ENCODE data around the gene UGGT1. TPM values are rescaled to one million over a fixed set of nuclear protein-coding genes. Genes with fewer than 3 reads are reported as not detected.

UGGT1 gene
- total RNA-seq, 1 experiment from 2014 or later, result 55.9 TPM

DNA sequence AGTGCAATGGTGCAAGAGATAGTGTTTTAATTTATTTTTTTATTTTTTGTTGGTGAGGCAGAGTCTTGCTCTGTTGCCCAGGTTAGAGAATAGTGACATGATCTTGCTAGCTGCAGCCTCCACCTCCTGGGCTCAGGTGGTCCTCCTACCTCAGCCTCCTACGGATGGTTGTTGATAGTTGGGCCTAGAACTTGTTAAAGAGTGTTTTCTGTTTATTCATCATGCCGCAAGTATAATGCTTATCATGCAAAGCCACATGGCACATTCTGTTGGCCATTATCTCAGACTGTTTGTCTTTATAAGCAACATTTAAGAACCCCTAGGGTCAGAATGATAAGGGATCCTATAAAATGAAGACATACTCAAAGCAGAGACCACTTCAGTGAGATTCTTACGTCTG is 1.7 kb downstream of the UGGT1 start:
- H3K9me3 Mint-ChIP-seq, result no peaks in the 10 kb centered on the region
- H3K4ac ChIP-seq (ENCODE audit: low read depth, low read length), result no peak overlapping the region
- H2BK20ac ChIP-seq (ENCODE audit: low read depth, low read length, poor library complexity, severe bottlenecking), result no peak overlapping the region
- no peaks in the 10 kb centered on the region for H3K9me3 ChIP-seq (ENCODE audit: control insufficient read depth, low read depth, low read length)
- no peak overlapping the region for H3T11ph ChIP-seq (ENCODE audit: low read length)
- H4K5ac ChIP-seq (ENCODE audit: insufficient read length, low read depth, low read length), result no peak overlapping the region
- no peak overlapping the region for H3K18ac ChIP-seq (ENCODE audit: insufficient read length, low read depth, low read length)
- H3K23me2 ChIP-seq (ENCODE audit: insufficient read length, low read depth, low read length, poor library complexity, severe bottlenecking), result peaks cover 5% of the 10 kb centered on the region
- no peak overlapping the region for H2BK120ac ChIP-seq (ENCODE audit: low read depth, low read length, poor library complexity, severe bottlenecking)
- H4K8ac ChIP-seq (replicated peaks; ENCODE audit: insufficient read length, low read depth, low read length), result no peak overlapping the region
- H3K4me1 Mint-ChIP-seq, result peaks cover 2 to 17% of the 10 kb centered on the region in 2 experiments; a peak in 3 of 4 replicates
- no peak overlapping the region for H3K27ac Mint-ChIP-seq
- H3K4me3 Mint-ChIP-seq, result peak overlapping the region; percentile 45 to 89; a peak in 2 of 5 replicates
- H4K20me1 ChIP-seq (ENCODE audit: control insufficient read depth, insufficient read depth, insufficient read length), result no peaks in the 10 kb centered on the region
- H2BK12ac ChIP-seq (ENCODE audit: insufficient read length, low read depth, low read length), result no peak overlapping the region
- peaks cover 0 to 6% (median 3%) of the 10 kb centered on the region in 3 experiments; a peak in 1 of 7 replicates for H3K36me3 Mint-ChIP-seq (ENCODE audit: insufficient read depth in 1 of 3, low read depth in 3 of 3)
- H4K91ac ChIP-seq (ENCODE audit: insufficient read length, low read depth, low read length), result no peak overlapping the region
- H3K27me3 ChIP-seq (ENCODE audit: insufficient read depth, low read length), result no peaks in the 10 kb centered on the region
- 0 out of 2 replicates have a peak, but pooled peaks cover 2% of the 10 kb centered on the region for H3K4me1 ChIP-seq (ENCODE audit: insufficient read depth, low read length)
- no peak overlapping the region for H3K14ac ChIP-seq (ENCODE audit: insufficient read depth, low read length)
- H3K23ac ChIP-seq (ENCODE audit: insufficient read length, low read depth, low read length), result no peak overlapping the region
- peaks cover 26% of the 10 kb centered on the region for H3K79me2 ChIP-seq (ENCODE audit: insufficient read depth, low read length)
- WGBS (ENCODE audit: extremely low coverage, insufficient read length, low lambda C conversion rate), result no CpG with 5 or more reads among the region's 3 CpGs
- H3K56ac ChIP-seq (ENCODE audit: insufficient read length, low read depth, low read length), result no peak overlapping the region
- no peak overlapping the region for H2AK5ac ChIP-seq (ENCODE audit: insufficient read length, low read length)
- TF ChIP-seq, protein P1, sequence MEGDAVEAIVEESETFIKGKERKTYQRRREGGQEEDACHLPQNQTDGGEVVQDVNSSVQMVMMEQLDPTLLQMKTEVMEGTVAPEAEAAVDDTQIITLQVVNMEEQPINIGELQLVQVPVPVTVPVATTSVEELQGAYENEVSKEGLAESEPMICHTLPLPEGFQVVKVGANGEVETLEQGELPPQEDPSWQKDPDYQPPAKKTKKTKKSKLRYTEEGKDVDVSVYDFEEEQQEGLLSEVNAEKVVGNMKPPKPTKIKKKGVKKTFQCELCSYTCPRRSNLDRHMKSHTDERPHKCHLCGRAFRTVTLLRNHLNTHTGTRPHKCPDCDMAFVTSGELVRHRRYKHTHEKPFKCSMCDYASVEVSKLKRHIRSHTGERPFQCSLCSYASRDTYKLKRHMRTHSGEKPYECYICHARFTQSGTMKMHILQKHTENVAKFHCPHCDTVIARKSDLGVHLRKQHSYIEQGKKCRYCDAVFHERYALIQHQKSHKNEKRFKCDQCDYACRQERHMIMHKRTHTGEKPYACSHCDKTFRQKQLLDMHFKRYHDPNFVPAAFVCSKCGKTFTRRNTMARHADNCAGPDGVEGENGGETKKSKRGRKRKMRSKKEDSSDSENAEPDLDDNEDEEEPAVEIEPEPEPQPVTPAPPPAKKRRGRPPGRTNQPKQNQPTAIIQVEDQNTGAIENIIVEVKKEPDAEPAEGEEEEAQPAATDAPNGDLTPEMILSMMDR (conservative IDR thresholded peaks at IDR 0.05), result no peak
- no peak overlapping the region for H2BK5ac ChIP-seq (ENCODE audit: insufficient read length, low read length)
- H3K27ac ChIP-seq (ENCODE audit: insufficient read length, low read depth, low read length), result no peak overlapping the region
- H3K27me3 Mint-ChIP-seq (ENCODE audit: low read depth), result no peaks in the 10 kb centered on the region
- H2BK15ac ChIP-seq (ENCODE audit: low read depth, low read length), result no peak overlapping the region
- no peaks in the 10 kb centered on the region for H3K79me1 ChIP-seq (ENCODE audit: insufficient read depth, low read depth, low read length, poor library complexity, severe bottlenecking)
- no peak overlapping the region for H2AFZ ChIP-seq (ENCODE audit: low read length)
- no peak for DNase-seq
- H3K9ac ChIP-seq (ENCODE audit: extremely low read depth, insufficient read length, low read length), result no peak overlapping the region
- H3K4me2 ChIP-seq (ENCODE audit: insufficient read depth, insufficient read length, low read length), result no peak overlapping the region

Data from H9 (cell line).